KOPT-K1 (cell line): ENCODE results near the gene SUMF2.
"Not testable (repeated sequence)": the region's sequence is repeated elsewhere in the genome, so short reads cannot be mapped to it uniquely, and the experiment has no call there.

ENCODE experiments used
- H3K27ac ChIP-seq: fragments of 200-600 bp; sonication (generic); 2 replicates; pipeline ENCODE4 v1.5.1; 2016; ENCODE audit warnings: antibody characterized with exemption, mild to moderate bottlenecking, low read depth, low read length; ENCODE audit not compliant: poor library complexity, severe bottlenecking
- H3K36me3 ChIP-seq: fragments of 200-600 bp; sonication (generic); 2 replicates; pipeline ENCODE4 v1.5.1; 2017; ENCODE audit warnings: antibody characterized with exemption, mild to moderate bottlenecking, low read length, moderate library complexity; ENCODE audit not compliant: insufficient read depth
- H3K9me3 ChIP-seq: fragments of 200-600 bp; sonication (generic); 2 replicates; pipeline ENCODE4 v1.5.1; 2017; ENCODE audit warnings: antibody characterized with exemption, low read length, mild to moderate bottlenecking; ENCODE audit not compliant: insufficient read depth, poor library complexity, severe bottlenecking

The SUMF2 gene

GRCh38 chr7:56048245-56048644 is 15.8 kb upstream of the SUMF2 start:
- peaks cover 6% of the 10 kb centered on the region for H3K36me3 ChIP-seq
- H3K9me3 ChIP-seq: no peaks in the 10 kb centered on the region
- H3K27ac ChIP-seq: no peak overlapping the region

GRCh38 chr7:56048763-56049162 is 15.3 kb upstream of the SUMF2 start:
- H3K9me3 ChIP-seq, H3K27ac ChIP-seq: not testable (repeated sequence)
- H3K36me3 ChIP-seq: peaks cover 12% of the 10 kb centered on the region

GRCh38 chr7:56051053-56051338 is 13.1 kb upstream of the SUMF2 start:
- peaks cover 34% of the 10 kb centered on the region for H3K36me3 ChIP-seq
- H3K27ac ChIP-seq: peak overlapping the region; percentile 78
- H3K9me3 ChIP-seq: no peaks in the 10 kb centered on the region

- peaks cover 40% of the 10 kb centered on the region for H3K36me3 ChIP-seq
- peak within 1 kb of the TSS; percentile 78 for H3K27ac ChIP-seq
- H3K9me3 ChIP-seq: no peaks in the 10 kb centered on the region
These were observed 12.5 kb upstream of the SUMF2 start, which contains the start of the genes CCT6A and PSPH for GRCh38 chr7:56051339-56052191. Gene CCT6A, plus strand, starts transcription at chr7:56051765. Its CDS starts 84 bp downstream, at chr7:56051849. Gene PSPH, minus strand, starts transcription at chr7:56051444. Its CDS starts 30,232 bp downstream, at chr7:56021212.

- Histone ChIP-seq H3K27ac (peak overlapping the region; percentile 78), H3K36me3 (peaks cover 58% of the 10 kb centered on the region), H3K9me3 (no peaks in the 10 kb centered on the region)
These were observed 10.7 kb upstream of the SUMF2 start for GRCh38 chr7:56053379-56053778.

GRCh38 chr7:56053993-56054392 is 10.1 kb upstream of the SUMF2 start:
- Histone ChIP-seq H3K27ac (no peak overlapping the region), H3K9me3 (no peaks in the 10 kb centered on the region), H3K36me3 (peaks cover 64% of the 10 kb centered on the region)

- H3K36me3 ChIP-seq: peaks cover 76% of the 10 kb centered on the region
These were observed 1.7 kb upstream of the SUMF2 start for GRCh38 chr7:56062382-56062781.

GRCh38 chr7:56063500-56063881 is 595 bp upstream of the SUMF2 start:
- peak overlapping the region; percentile 88 for H3K27ac ChIP-seq
- peaks cover 75% of the 10 kb centered on the region for H3K36me3 ChIP-seq
- H3K9me3 ChIP-seq: no peaks in the 10 kb centered on the region

More at GRCh38 chr7:56062382-56062781, 1.7 kb upstream of the SUMF2 start:
- no peak overlapping the region for H3K27ac ChIP-seq
- H3K9me3 ChIP-seq: no peaks in the 10 kb centered on the region

GRCh38 chr7:56066376-56066775 is 2.3 kb downstream of the SUMF2 start:
- H3K27ac ChIP-seq, H3K9me3 ChIP-seq: not testable (repeated sequence)
- H3K36me3 ChIP-seq: peaks cover 75% of the 10 kb centered on the region

- H3K27ac ChIP-seq: no peak overlapping the region
- peaks cover 90% of the 10 kb centered on the region for H3K36me3 ChIP-seq
- no peaks in the 10 kb centered on the region for H3K9me3 ChIP-seq
These were observed 10.3 kb downstream of the SUMF2 start for GRCh38 chr7:56074371-56074791.

GRCh38 chr7:56077681-56078080 is 13.6 kb downstream of the SUMF2 start:
- peaks cover 91% of the 10 kb centered on the region for H3K36me3 ChIP-seq
- no peaks in the 10 kb centered on the region for H3K9me3 ChIP-seq
- no peak overlapping the region for H3K27ac ChIP-seq

GRCh38 chr7:56078196-56078595 is 14.1 kb downstream of the SUMF2 start:
- H3K36me3 ChIP-seq: peaks cover 89% of the 10 kb centered on the region
- H3K9me3 ChIP-seq: no peaks in the 10 kb centered on the region
- no peak overlapping the region for H3K27ac ChIP-seq

- peaks cover 89% of the 10 kb centered on the region for H3K36me3 ChIP-seq
- H3K27ac ChIP-seq: no peak overlapping the region
These were observed 15.5 kb downstream of the SUMF2 start for GRCh38 chr7:56079450-56080185.

GRCh38 chr7:56080726-56081435 is 16.8 kb downstream of the SUMF2 start:
- H3K27ac ChIP-seq, H3K9me3 ChIP-seq: not testable (repeated sequence)
- H3K36me3 ChIP-seq: peaks cover 96% of the 10 kb centered on the region

More at GRCh38 chr7:56079450-56080185, 15.5 kb downstream of the SUMF2 start:
- H3K9me3 ChIP-seq: no peaks in the 10 kb centered on the region
